K562 (cell line): ENCODE measurements around the gene SLC4A4. TPM values are rescaled to one million over a fixed set of nuclear protein-coding genes. Genes with fewer than 3 reads are reported as not detected.

Experiments used
- ATAC-seq: fragments of 200-7000 bp; cut with Tn5 transposase; 3 replicates; pipeline ENCODE4 v1.9.1; 2020; ENCODE audit warnings: moderate library complexity
- BruUV-seq: library from RNA; stranded (reverse); fragments of 400-500 nt; replicated peaks from 2 replicates; lab custom pipeline; 2021; lab: Mats Ljungman, UMichigan
- CTCF ChIA-PET: fragments of 300-600 bp; formaldehyde crosslinking; extraction: SDS; loops from one replicate; lab custom pipeline; 2021; ENCODE audit warnings: low intra/inter-chr PET ratio; lab: Yijun Ruan, JAX
- POLR2A ChIA-PET: fragments of 300-600, 350-650 bp; sonication (Branson Sonifier 250); formaldehyde crosslinking; extraction: SDS; loops from one replicate; lab custom pipeline; 2021; ENCODE audit warnings: antibody characterized with exemption, inconsistent platforms; lab: Yijun Ruan, JAX
- DNase-seq, 4 experiments: peaks; one replicate each; pipeline versions ENCODE4 v3.0.0 to v3.0.0-alpha.2; 2011 to 2018; ENCODE audit warnings: low spot score in 3 of 4, mixed read lengths in 3 of 4; ENCODE audit errors: extremely low read depth in 1 of 4
- FAIRE-seq: peaks from 2 replicates; lab custom pipeline; 2011; peaks lifted over from hg19 to GRCh38; lab: Jason Lieb, UNC
- H2AFZ ChIP-seq: 2 replicates; pipeline ENCODE4 v1.6.0; 2011; ENCODE audit warnings: low read depth, low read length, control low read depth, inconsistent platforms
- H3K27ac ChIP-seq: fragments of 200-600 bp; 3 replicates; pipeline ENCODE4 v1.8.0; 2011; ENCODE audit warnings: low read depth, mild to moderate bottlenecking, control low read depth, inconsistent platforms, low read length, moderate library complexity, mixed read lengths; ENCODE audit errors: extremely low read depth
- H3K27me3 ChIP-seq, 2 experiments: fragments of 300-600 bp in 1 of 2; 2 replicates in 1 of 2; 3 replicates in 1 of 2; pipeline versions ENCODE4 v1.6.0 to v1.8.0; 2011; ENCODE audit warnings: inconsistent platforms in 2 of 2, low read length in 2 of 2, mild to moderate bottlenecking in 1 of 2, mixed read lengths in 1 of 2, moderate library complexity in 1 of 2; ENCODE audit not compliant: control insufficient read depth in 2 of 2, insufficient read depth in 2 of 2
- H3K36me3 ChIP-seq: fragments of 300-600 bp; 3 replicates; pipeline ENCODE4 v1.8.0; 2011; ENCODE audit warnings: mild to moderate bottlenecking, low read length, inconsistent platforms; ENCODE audit not compliant: control insufficient read depth, insufficient read depth
- H3K4me1 ChIP-seq, 2 experiments: fragments of 200-600 bp in 1 of 2; replicated peaks in 1 of 2; 2 replicates in 1 of 2; 3 replicates in 1 of 2; pipeline versions ENCODE4 v1.5.1 to v1.8.0; 2011; ENCODE audit warnings: inconsistent platforms in 2 of 2, low read length in 2 of 2, mild to moderate bottlenecking in 1 of 2, mixed read lengths in 1 of 2, moderate library complexity in 1 of 2; ENCODE audit not compliant: control insufficient read depth in 2 of 2, insufficient read depth in 2 of 2
- H3K4me2 ChIP-seq: 2 replicates; pipeline ENCODE4 v1.6.1; 2011; ENCODE audit warnings: low read length, control low read depth, inconsistent platforms, mixed read lengths; ENCODE audit not compliant: insufficient read depth
- H3K4me3 ChIP-seq: fragments of 200-600 bp; sonication (generic), shearing (Covaris generic); 2 replicates; pipeline ENCODE4 v1.5.1; 2016; ENCODE audit warnings: control low read depth, inconsistent platforms
- H3K79me2 ChIP-seq: fragments of 200-600 bp; 3 replicates; pipeline ENCODE4 v1.8.0; 2011; ENCODE audit warnings: low read length, inconsistent platforms; ENCODE audit not compliant: control insufficient read depth, insufficient read depth
- H3K9ac ChIP-seq, 2 experiments: 2 replicates each; pipeline versions ENCODE4 v1.6.0 to v1.6.1; 2011; ENCODE audit warnings: low read depth in 2 of 2, low read length in 2 of 2, control low read depth in 1 of 2, inconsistent platforms in 1 of 2, mild to moderate bottlenecking in 1 of 2, mixed read lengths in 1 of 2; ENCODE audit not compliant: insufficient read depth in 1 of 2
- H3K9me1 ChIP-seq: one replicate; pipeline ENCODE4 v1.6.0; 2011; ENCODE audit warnings: inconsistent platforms, mild to moderate bottlenecking, low read length, moderate library complexity; ENCODE audit not compliant: control insufficient read depth, insufficient read depth
- H3K9me3 ChIP-seq: replicated peaks from 2 replicates; pipeline ENCODE4 v1.5.1; 2011; ENCODE audit warnings: low read depth, low read length, inconsistent platforms; ENCODE audit not compliant: control insufficient read depth, insufficient read depth
- H4K20me1 ChIP-seq: replicated peaks from 2 replicates; pipeline ENCODE4 v1.6.1; 2011; ENCODE audit warnings: low read length, inconsistent platforms, mixed read lengths; ENCODE audit not compliant: control insufficient read depth, insufficient read depth
- ARHGAP35 ChIP-seq: fragments of 450-650 bp; IDR thresholded peaks from 2 replicates; pipeline ENCODE4 v1.6.1; 2018; ENCODE audit not compliant: partially characterized antibody
- ETV1 ChIP-seq: fragments of 450-650 bp; conservative IDR thresholded peaks from 2 replicates; pipeline ENCODE4 v1.6.1; 2016; ENCODE audit warnings: missing genetic modification characterization, control low read depth, low read depth, missing compliant biosample characterization
- KLF13 ChIP-seq: fragments of 450-650 bp; IDR thresholded peaks from 2 replicates; pipeline ENCODE4 v1.6.1; 2016; ENCODE audit warnings: missing genetic modification characterization, low read depth, mild to moderate bottlenecking, missing compliant biosample characterization, moderate library complexity, borderline replicate concordance
- OTX1 ChIP-seq: fragments of 450-650 bp; formaldehyde crosslinking; IDR thresholded peaks from 2 replicates; pipeline ENCODE4 v1.4.0; 2022; ENCODE audit warnings: mild to moderate bottlenecking
- SETDB1 ChIP-seq: IDR thresholded peaks from one replicate; pipeline ENCODE4 v1.6.1; 2012; ENCODE audit warnings: low read length, control low read depth, inconsistent platforms
- TCF7L2 ChIP-seq: fragments of 150-350 bp; IDR thresholded peaks from 2 replicates; pipeline ENCODE4 v1.6.1; 2016; ENCODE audit warnings: low read depth, mild to moderate bottlenecking, low read length, moderate library complexity
- ZNF589 ChIP-seq: fragments of 200-800 bp; sonication (Bioruptor generic); IDR thresholded peaks from 2 replicates; pipeline ENCODE4 v1.6.1; 2016; ENCODE audit warnings: low read depth, missing genetic modification characterization, missing compliant biosample characterization
- WGBS: fragments of 100-300 bp; shearing (Covaris generic); methylation state at CpG from one replicate; pipeline ENCODE4 v1.1.6; 2016; ENCODE audit warnings: low coverage, mixed read lengths; ENCODE audit not compliant: insufficient coverage; ENCODE audit errors: missing lambda C conversion rate; 5-methylcytosine and 5-hydroxymethylcytosine counted together
- in situ Hi-C: fragments of 300-500 bp; cut with MboI; formaldehyde crosslinking; loops from 4 replicates; pipeline ENCODE4 v1.15.0; 2018; ENCODE audit warnings: inconsistent platforms, mixed read lengths
- intact Hi-C: fragments of 100-400 bp; cut with micrococcal nuclease; formaldehyde crosslinking; loops from 2 replicates; pipeline ENCODE4 v1.14.2; 2022
- polyA plus RNA-seq, 8 experiments: library from polyadenylated mRNA; depleted of rRNA in 4 of 8; stranded (reverse) in 5 of 8; unstranded in 3 of 8; fragments of >200 nt; fragmentation: Nextera tagmentation in 2 of 8; fragmentation: Illumina TruSeq in 1 of 8; extraction: Ambion mirVana in 2 of 8; extraction: Trizol in 1 of 8; gene quantifications; 2 replicates each; pipeline versions ENCODE4 v1.2.1 to v1.2.3, GENCODE V29; 2011 to 2014; ENCODE audit warnings: inconsistent platforms in 1 of 8, missing spikeins in 1 of 8
- total RNA-seq, 7 experiments: library from RNA; depleted of rRNA in 6 of 7; stranded (reverse); fragments of >200 nt in 6 of 7; fragmentation: Illumina TruSeq in 2 of 7; extraction: Trizol in 2 of 7; gene quantifications; 2 replicates each; pipeline versions ENCODE4 v1.2.1 to v1.2.3, GENCODE V29; 2011 to 2021; ENCODE audit warnings: low replicate concordance in 1 of 7

SLC4A4 gene
- total and polyA plus RNA-seq, 9 of the 15 experiments (the other 6 are each of a cell fraction or from before 2014, with no cell fraction given), result 0.01 to 0.18 (median 0.07) TPM; not detected in 2

GRCh38 chr4:71476240-71476639 lies 137.4 kb downstream of the SLC4A4 start:
- Histone ChIP-seq H4K20me1 (no peaks in the 10 kb centered on the region), H3K9me3 (no peaks in the 10 kb centered on the region), H3K4me2 (no peak overlapping the region), H3K27me3 (no peaks in the 10 kb centered on the region), H3K27ac (no peak overlapping the region), H3K36me3 (no peaks in the 10 kb centered on the region), H3K4me1 (no peaks in the 10 kb centered on the region), H3K9me1 (no peaks in the 10 kb centered on the region), H3K79me2 (no peaks in the 10 kb centered on the region), H2AFZ (no peak overlapping the region), H3K4me3 (no peak overlapping the region), H3K9ac (no peak overlapping the region)
- ATAC-seq (no peak), DNase-seq (no peak), FAIRE-seq (no peak)
- BruUV-seq, result no TSS peak
- intact Hi-C loops (no loop called here), in situ Hi-C loops (no loop called here)
- CTCF ChIA-PET, result no interaction called here
- 0% methylated on average over 3 of the region's 3 CpGs for WGBS
- POLR2A ChIA-PET, result no interaction called here
- TF ChIP-seq TCF7L2 (no peak), ZNF589 (CRISPR knock-in tag) (no peak), ARHGAP35 (no peak), ETV1 (tag) (no peak), OTX1 (CRISPR knock-in tag) (no peak), SETDB1 (no peak), KLF13 (no peak)
